ENCODE measurements around the gene PHRF1.

DNA sequence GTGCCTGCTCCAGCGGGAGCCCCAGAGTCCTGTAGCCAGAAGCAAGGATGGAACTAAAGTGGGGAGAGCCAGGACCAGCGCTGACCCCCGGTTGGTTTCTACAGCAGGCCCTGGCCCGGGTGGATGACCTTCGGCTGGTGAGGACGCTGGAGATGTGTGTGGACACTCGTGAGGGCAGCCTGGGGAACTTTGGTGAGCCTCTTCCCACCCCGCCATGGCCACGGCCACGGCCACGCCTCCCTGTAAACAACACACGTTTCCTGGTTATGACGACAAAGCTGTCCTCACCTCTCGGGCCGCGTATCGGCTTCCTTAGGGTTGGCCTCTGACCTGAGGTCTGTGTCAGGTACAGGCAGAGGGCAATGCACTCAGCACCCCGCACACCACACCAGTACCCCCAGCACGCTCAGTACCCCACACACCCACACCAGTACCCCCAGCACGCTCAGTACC, 34.8 kb upstream of the PHRF1 start:
- TF ChIP-seq YY1 (IDR thresholded peaks at IDR 0.05): no peak
- TF ChIP-seq EGR1 (IDR thresholded peaks at IDR 0.05; ENCODE audit: low read depth in 2 of 2): no peak
- no peak for TF ChIP-seq CTCF (IDR thresholded peaks at IDR 0.05; ENCODE audit: low read depth, low read length, missing input control)
- TF ChIP-seq NR2F2 (IDR thresholded peaks at IDR 0.05): no peak
- TF ChIP-seq RAD21 (IDR thresholded peaks at IDR 0.05): no peak
- TF ChIP-seq, protein P1, sequence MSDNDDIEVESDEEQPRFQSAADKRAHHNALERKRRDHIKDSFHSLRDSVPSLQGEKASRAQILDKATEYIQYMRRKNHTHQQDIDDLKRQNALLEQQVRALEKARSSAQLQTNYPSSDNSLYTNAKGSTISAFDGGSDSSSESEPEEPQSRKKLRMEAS (IDR thresholded peaks at IDR 0.05): no peak
- TF ChIP-seq, protein P2, sequence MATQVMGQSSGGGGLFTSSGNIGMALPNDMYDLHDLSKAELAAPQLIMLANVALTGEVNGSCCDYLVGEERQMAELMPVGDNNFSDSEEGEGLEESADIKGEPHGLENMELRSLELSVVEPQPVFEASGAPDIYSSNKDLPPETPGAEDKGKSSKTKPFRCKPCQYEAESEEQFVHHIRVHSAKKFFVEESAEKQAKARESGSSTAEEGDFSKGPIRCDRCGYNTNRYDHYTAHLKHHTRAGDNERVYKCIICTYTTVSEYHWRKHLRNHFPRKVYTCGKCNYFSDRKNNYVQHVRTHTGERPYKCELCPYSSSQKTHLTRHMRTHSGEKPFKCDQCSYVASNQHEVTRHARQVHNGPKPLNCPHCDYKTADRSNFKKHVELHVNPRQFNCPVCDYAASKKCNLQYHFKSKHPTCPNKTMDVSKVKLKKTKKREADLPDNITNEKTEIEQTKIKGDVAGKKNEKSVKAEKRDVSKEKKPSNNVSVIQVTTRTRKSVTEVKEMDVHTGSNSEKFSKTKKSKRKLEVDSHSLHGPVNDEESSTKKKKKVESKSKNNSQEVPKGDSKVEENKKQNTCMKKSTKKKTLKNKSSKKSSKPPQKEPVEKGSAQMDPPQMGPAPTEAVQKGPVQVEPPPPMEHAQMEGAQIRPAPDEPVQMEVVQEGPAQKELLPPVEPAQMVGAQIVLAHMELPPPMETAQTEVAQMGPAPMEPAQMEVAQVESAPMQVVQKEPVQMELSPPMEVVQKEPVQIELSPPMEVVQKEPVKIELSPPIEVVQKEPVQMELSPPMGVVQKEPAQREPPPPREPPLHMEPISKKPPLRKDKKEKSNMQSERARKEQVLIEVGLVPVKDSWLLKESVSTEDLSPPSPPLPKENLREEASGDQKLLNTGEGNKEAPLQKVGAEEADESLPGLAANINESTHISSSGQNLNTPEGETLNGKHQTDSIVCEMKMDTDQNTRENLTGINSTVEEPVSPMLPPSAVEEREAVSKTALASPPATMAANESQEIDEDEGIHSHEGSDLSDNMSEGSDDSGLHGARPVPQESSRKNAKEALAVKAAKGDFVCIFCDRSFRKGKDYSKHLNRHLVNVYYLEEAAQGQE (IDR thresholded peaks at IDR 0.05): no peak
- no peak for TF ChIP-seq GABPA (IDR thresholded peaks at IDR 0.05 in 1 of 2, conservative IDR thresholded peaks at IDR 0.05 in 1 of 2)
- no peak for TF ChIP-seq JUND (IDR thresholded peaks at IDR 0.05)
- TF ChIP-seq TAF1 (conservative IDR thresholded peaks at IDR 0.05): no peak
- TF ChIP-seq HNF4G (IDR thresholded peaks at IDR 0.05): no peak
- no peak for TF ChIP-seq FOXA2 (IDR thresholded peaks at IDR 0.05)
- no peak for TF ChIP-seq FOXA1 (IDR thresholded peaks at IDR 0.05)
- TF ChIP-seq, protein P3, sequence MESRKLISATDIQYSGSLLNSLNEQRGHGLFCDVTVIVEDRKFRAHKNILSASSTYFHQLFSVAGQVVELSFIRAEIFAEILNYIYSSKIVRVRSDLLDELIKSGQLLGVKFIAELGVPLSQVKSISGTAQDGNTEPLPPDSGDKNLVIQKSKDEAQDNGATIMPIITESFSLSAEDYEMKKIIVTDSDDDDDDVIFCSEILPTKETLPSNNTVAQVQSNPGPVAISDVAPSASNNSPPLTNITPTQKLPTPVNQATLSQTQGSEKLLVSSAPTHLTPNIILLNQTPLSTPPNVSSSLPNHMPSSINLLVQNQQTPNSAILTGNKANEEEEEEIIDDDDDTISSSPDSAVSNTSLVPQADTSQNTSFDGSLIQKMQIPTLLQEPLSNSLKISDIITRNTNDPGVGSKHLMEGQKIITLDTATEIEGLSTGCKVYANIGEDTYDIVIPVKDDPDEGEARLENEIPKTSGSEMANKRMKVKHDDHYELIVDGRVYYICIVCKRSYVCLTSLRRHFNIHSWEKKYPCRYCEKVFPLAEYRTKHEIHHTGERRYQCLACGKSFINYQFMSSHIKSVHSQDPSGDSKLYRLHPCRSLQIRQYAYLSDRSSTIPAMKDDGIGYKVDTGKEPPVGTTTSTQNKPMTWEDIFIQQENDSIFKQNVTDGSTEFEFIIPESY (IDR thresholded peaks at IDR 0.05): no peak
